Measurements from ENCODE around the gene SMC6.

GRCh38 chr2:17792515-17792914 is 38.9 kb upstream of the SMC6 start:
- TF ChIP-seq CTCF (IDR thresholded peaks at IDR 0.05) (no peak), POLR2A (IDR thresholded peaks at IDR 0.05) (no peak)
